Measurements from ENCODE around the gene SOHLH2. TPM values are rescaled to one million over a fixed set of nuclear protein-coding genes. Genes with fewer than 3 reads are reported as not detected.

Gene SOHLH2
- total RNA-seq, 2 experiments from 2014 or later, result not detected

DNA sequence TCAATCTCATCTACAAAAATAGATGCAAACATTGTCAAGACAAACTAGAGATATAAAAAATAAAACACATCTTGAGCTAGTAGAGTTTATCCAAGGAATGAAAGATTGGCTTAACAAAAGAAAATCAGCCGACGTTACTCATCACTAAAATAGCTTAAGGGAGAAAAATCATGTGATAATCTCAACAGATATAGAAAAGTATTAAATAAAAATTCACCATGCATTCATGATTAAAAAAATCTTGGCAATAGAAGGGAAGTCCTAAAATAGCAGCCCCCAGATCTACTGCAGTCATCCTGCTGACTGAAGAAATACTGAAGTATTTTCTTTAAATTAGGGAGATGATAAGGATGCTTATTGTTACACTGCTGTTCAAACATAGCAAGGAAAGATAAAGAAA, 70.6 kb downstream of the SOHLH2 start:
- H3K4me3 Mint-ChIP-seq, result no peak overlapping the region
- H3K27ac Mint-ChIP-seq, result no peak overlapping the region
- H3K4me1 Mint-ChIP-seq (ENCODE audit: low read depth), result no peaks in the 10 kb centered on the region
- H3K27me3 Mint-ChIP-seq, result no peaks in the 10 kb centered on the region
- no peak for DNase-seq
- ChIA-PET POLR2A (no interaction called here), CTCF (no interaction called here)
- H3K9me3 Mint-ChIP-seq, result no peaks in the 10 kb centered on the region
- H3K36me3 Mint-ChIP-seq, result no peaks in the 10 kb centered on the region
- intact Hi-C loops (cut with micrococcal nuclease), result no loop called here

GRCh38 chr13:36142735-36143134, 71.6 kb downstream of the SOHLH2 start:
- DNase-seq, result no peak
- Mint-ChIP-seq H3K4me1 (ENCODE audit: low read depth) (no peaks in the 10 kb centered on the region), H3K9me3 (no peaks in the 10 kb centered on the region), H3K4me3 (no peak overlapping the region), H3K36me3 (no peaks in the 10 kb centered on the region), H3K27ac (no peak overlapping the region), H3K27me3 (no peaks in the 10 kb centered on the region)
- POLR2A ChIA-PET, result no interaction called here
- intact Hi-C loops (cut with micrococcal nuclease), result no loop called here
- CTCF ChIA-PET, result no interaction called here

DNA sequence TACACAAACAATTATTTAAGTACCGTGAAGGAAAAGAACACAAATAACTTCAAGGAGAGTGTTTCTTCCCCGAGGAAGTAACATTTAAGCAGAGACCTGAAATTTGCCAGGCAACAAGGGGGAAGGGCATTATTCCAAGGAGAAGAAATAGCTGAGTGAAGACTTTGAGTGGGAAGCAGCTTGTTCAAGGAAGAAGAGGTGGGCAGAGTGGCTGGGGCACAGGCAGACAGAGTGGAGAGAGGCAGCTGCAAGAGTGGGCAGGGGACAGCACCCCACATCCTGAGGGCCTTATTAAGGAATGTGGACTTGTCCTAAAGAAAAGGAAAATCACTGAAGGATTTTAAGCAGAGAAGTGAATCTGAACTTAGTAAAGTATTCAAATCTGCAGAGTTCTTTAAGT, 78.5 kb downstream of the SOHLH2 start:
- intact Hi-C loops (cut with micrococcal nuclease), result no loop called here
- ChIA-PET CTCF (no interaction called here), POLR2A (no interaction called here)
- no peak for DNase-seq
- Mint-ChIP-seq H3K27ac (no peak overlapping the region), H3K4me1 (ENCODE audit: low read depth) (no peaks in the 10 kb centered on the region), H3K9me3 (no peaks in the 10 kb centered on the region), H3K4me3 (no peak overlapping the region), H3K36me3 (no peaks in the 10 kb centered on the region), H3K27me3 (peaks cover 15% of the 10 kb centered on the region)

DNA sequence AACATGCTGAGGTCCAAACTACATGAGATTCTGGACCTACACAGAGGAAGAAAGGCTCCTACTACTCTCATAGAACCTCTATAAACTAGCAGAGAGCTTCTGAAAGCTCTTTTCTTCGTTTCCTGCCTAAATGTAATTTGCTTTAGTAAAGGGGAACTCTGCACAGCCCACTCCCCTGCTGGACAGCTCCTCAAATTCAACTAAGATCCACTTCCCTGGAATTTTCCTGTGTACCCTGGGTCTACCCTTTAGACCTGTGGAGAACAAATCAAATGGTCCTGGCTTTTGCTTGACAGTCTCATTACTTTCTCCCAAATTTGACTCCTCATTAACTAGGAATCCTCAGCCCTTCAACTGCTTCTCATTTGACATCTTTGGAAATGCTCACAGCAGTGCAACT, 79.7 kb downstream of the SOHLH2 start:
- CTCF ChIA-PET, result no interaction called here
- Mint-ChIP-seq H3K27me3 (peaks cover 22% of the 10 kb centered on the region), H3K36me3 (no peaks in the 10 kb centered on the region), H3K4me1 (ENCODE audit: low read depth) (no peaks in the 10 kb centered on the region), H3K4me3 (no peak overlapping the region), H3K27ac (no peak overlapping the region), H3K9me3 (no peaks in the 10 kb centered on the region)
- intact Hi-C loops (cut with micrococcal nuclease), result no loop called here
- no peak for DNase-seq
- POLR2A ChIA-PET, result no interaction called here

DNA sequence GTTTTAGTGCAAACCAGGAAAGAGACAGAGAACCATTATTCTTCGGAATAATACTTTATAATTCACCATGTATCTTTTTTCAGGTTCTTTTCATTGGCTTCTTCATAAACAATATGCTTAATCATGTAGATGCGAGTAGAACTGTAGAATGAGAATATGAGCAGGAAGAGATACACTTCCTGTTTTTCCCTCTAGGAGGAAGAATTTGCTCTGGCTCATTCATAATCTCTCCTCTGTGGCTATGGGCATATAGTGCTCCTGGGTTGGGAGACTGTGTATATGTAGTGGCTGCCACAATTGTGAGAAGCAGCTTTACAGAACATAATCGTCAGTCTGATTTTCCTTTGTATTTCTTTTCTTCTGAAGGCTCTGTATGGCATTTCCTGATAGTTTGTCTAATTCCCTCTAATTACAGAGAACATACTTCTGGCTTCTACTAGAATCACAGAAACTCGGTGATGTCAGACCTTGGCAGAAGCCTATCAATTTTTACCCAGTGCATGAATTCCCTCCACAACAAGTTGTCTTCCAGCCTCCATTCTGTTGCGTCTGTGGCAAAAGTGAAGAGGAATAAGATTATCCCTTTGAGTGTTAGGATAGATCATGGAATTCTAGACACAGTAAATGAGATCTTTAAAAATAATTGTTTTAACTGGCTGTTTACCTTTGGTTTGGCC, 80.3 kb downstream of the SOHLH2 start:
- H3K27me3 Mint-ChIP-seq, result peaks cover 22% of the 10 kb centered on the region
- H3K9me3 Mint-ChIP-seq, result no peaks in the 10 kb centered on the region
- ChIA-PET CTCF (no interaction called here), POLR2A (no interaction called here)
- H3K36me3 Mint-ChIP-seq, result no peaks in the 10 kb centered on the region
- no peaks in the 10 kb centered on the region for H3K4me1 Mint-ChIP-seq (ENCODE audit: low read depth)
- intact Hi-C loops (cut with micrococcal nuclease), result no loop called here
- no peak overlapping the region for H3K27ac Mint-ChIP-seq
- no peak overlapping the region for H3K4me3 Mint-ChIP-seq
- no peak for DNase-seq

DNA sequence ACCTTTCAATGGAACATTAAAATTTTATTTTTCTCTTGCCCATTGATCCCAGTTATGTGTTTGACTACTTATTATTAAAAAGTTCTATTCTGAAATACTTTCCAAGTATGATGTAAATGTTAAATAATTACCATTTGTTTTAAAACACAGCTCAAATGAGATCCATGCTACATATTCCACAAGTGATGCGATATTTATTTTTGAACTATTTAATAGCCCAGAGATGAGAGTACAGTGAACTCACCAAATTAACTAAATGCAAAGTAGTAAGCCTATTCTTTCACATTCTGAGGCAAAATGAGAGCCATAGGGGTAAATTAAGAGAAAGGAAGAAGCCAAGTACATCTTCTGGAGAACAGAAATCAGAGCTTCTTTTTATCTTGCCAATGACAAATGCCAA, 82.0 kb downstream of the SOHLH2 start:
- intact Hi-C loops (cut with micrococcal nuclease), result no loop called here
- Mint-ChIP-seq H3K9me3 (no peaks in the 10 kb centered on the region), H3K36me3 (no peaks in the 10 kb centered on the region), H3K27me3 (peaks cover 22% of the 10 kb centered on the region), H3K4me3 (no peak overlapping the region), H3K27ac (no peak overlapping the region), H3K4me1 (ENCODE audit: low read depth) (no peaks in the 10 kb centered on the region)
- ChIA-PET CTCF (no interaction called here), POLR2A (no interaction called here)
- no peak for DNase-seq

DNA sequence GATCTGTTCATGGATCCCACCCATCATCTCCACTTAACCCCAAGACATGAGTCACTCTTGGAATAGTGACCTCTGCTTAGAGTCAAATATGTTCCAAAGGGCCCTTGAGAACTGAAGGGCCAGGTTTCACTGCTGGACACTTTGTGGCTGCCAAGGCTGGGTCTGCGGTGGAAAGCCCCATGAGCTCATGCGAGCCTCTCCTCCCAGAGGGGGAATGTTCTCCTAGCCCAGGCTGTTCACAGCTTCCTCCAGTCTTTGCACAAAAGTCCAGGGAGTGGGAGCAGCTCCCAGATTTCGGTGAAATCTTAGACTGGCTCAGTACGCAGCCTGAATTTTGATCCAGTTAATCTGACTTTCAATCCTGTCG, 82.4 kb downstream of the SOHLH2 start:
- no peaks in the 10 kb centered on the region for H3K36me3 Mint-ChIP-seq
- no peaks in the 10 kb centered on the region for H3K4me1 Mint-ChIP-seq (ENCODE audit: low read depth)
- POLR2A ChIA-PET, result no interaction called here
- CTCF ChIA-PET, result no interaction called here
- H3K9me3 Mint-ChIP-seq, result no peaks in the 10 kb centered on the region
- DNase-seq, result no peak
- intact Hi-C loops (cut with micrococcal nuclease), result no loop called here
- peaks cover 22% of the 10 kb centered on the region for H3K27me3 Mint-ChIP-seq
- H3K27ac Mint-ChIP-seq, result no peak overlapping the region
- H3K4me3 Mint-ChIP-seq, result no peak overlapping the region

DNA sequence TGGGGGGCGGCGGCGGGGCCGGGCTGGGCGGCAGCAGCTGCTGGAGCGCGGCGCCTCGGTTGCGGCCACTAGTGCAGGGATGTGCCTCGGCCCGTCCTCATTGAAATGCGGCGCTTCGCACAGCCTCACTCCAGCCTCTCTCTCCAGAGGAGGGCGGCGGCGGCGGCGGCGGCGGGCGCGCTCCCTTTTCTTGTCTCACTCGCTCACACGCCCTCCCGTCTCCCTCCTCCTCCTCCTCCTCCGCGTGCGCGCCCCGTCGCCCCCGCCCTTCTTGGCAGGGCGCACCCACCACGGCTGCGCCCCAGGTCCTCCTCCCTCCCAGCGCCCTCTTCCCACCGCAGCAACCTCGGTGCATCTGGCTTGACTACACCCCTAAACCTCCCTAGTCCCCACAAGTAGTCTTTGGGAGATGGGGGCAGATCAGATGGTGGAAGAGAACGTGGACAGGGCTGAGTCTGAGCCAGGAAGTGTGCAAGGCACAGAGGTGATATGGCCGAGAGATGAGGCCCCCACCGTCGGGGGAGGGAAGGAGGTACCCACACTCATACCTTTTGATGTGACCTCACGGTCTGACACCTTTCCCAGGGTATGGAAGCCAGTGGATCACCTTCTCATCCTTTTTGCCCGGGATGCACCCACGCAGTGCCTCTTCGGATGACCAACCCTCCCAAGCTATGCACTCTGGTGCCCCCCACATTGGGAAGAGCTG, 83.0 kb downstream of the SOHLH2 start, which contains the start of gene DCLK1:
Gene DCLK1 (minus strand): TSS at position 161 of the 709 bp plus-strand sequence.
- ChIA-PET POLR2A (no interaction called here), CTCF (no interaction called here)
- Mint-ChIP-seq H3K27me3 (peaks cover 22% of the 10 kb centered on the region), H3K4me1 (ENCODE audit: low read depth) (no peaks in the 10 kb centered on the region), H3K9me3 (no peaks in the 10 kb centered on the region), H3K27ac (no peak within 1 kb of the TSS), H3K36me3 (no peaks in the 10 kb centered on the region), H3K4me3 (no peak within 1 kb of the TSS)
- intact Hi-C loops (cut with micrococcal nuclease), result no loop called here
- no peak for DNase-seq

- H3K4me3 Mint-ChIP-seq, result no peak overlapping the region
Observed at GRCh38 chr13:36130552-36131221, 83.7 kb downstream of the SOHLH2 start.

DNA sequence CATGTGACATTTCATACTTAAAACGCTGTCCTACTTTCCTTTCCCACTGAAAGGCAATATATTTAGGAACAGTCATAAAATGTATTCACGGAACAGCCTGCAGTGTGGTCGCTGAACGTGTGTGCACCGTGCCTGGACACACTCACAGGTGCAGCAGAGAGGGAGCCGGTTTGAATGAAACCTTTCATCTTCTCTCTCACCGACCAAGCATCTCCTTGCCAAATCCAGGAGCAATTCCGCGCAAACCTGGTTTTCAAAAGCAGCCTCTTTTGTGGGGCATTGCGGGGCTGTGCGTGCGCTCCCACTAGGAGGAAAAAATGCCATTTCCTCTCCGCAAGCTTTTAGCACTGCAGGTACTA, 84.2 kb downstream of the SOHLH2 start:
- CTCF ChIA-PET, result no interaction called here
- Mint-ChIP-seq H3K36me3 (no peaks in the 10 kb centered on the region), H3K9me3 (no peaks in the 10 kb centered on the region), H3K27ac (no peak overlapping the region), H3K4me3 (no peak overlapping the region), H3K4me1 (ENCODE audit: low read depth) (no peaks in the 10 kb centered on the region), H3K27me3 (peaks cover 18% of the 10 kb centered on the region)
- no peak for DNase-seq
- POLR2A ChIA-PET, result no interaction called here
- intact Hi-C loops (cut with micrococcal nuclease), result no loop called here

More at GRCh38 chr13:36130552-36131221, 83.7 kb downstream of the SOHLH2 start:
- intact Hi-C loops (cut with micrococcal nuclease), result no loop called here
- Mint-ChIP-seq H3K27ac (no peak overlapping the region), H3K36me3 (no peaks in the 10 kb centered on the region), H3K4me1 (ENCODE audit: low read depth) (no peaks in the 10 kb centered on the region), H3K9me3 (no peaks in the 10 kb centered on the region), H3K27me3 (peaks cover 19% of the 10 kb centered on the region)
- CTCF ChIA-PET, result no interaction called here
- no peak for DNase-seq
- POLR2A ChIA-PET, result no interaction called here

DNA sequence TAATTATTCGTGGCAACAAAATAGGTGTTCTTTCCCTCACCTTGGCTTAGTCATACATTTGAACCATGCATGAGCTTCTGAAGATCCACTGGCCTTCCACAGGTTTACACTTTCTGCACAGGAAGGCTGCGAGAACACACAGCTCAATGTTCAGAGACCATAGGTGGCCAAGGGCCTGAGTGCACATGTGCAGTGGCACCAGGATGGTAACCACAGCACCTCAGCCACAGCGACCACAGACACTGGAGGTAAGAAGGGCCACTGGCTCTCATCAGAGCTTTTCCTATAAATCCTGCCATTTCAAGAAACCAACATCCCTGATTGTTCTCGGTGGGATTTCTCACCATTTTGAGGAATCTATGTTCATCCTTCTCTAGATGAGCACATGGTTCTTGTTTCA, 84.8 kb downstream of the SOHLH2 start:
- no peaks in the 10 kb centered on the region for H3K36me3 Mint-ChIP-seq

GRCh38 chr13:36126491-36126890, 87.9 kb downstream of the SOHLH2 start:
- H3K4me3 Mint-ChIP-seq, result no peak overlapping the region
- intact Hi-C loops (cut with micrococcal nuclease), result no loop called here
- CTCF ChIA-PET, result no interaction called here
- H3K27me3 Mint-ChIP-seq, result peaks cover 9% of the 10 kb centered on the region
- no peaks in the 10 kb centered on the region for H3K9me3 Mint-ChIP-seq
- POLR2A ChIA-PET, result no interaction called here
- no peaks in the 10 kb centered on the region for H3K4me1 Mint-ChIP-seq (ENCODE audit: low read depth)
- H3K27ac Mint-ChIP-seq, result no peak overlapping the region
- H3K36me3 Mint-ChIP-seq, result no peaks in the 10 kb centered on the region
- no peak for DNase-seq

More for the DNA sequence above, 84.8 kb downstream of the SOHLH2 start:
- Mint-ChIP-seq H3K9me3 (no peaks in the 10 kb centered on the region), H3K4me1 (ENCODE audit: low read depth) (no peaks in the 10 kb centered on the region), H3K27ac (no peak overlapping the region), H3K27me3 (peaks cover 18% of the 10 kb centered on the region), H3K4me3 (no peak overlapping the region)
- no peak for DNase-seq
- ChIA-PET POLR2A (no interaction called here), CTCF (no interaction called here)
- intact Hi-C loops (cut with micrococcal nuclease), result no loop called here

DNA sequence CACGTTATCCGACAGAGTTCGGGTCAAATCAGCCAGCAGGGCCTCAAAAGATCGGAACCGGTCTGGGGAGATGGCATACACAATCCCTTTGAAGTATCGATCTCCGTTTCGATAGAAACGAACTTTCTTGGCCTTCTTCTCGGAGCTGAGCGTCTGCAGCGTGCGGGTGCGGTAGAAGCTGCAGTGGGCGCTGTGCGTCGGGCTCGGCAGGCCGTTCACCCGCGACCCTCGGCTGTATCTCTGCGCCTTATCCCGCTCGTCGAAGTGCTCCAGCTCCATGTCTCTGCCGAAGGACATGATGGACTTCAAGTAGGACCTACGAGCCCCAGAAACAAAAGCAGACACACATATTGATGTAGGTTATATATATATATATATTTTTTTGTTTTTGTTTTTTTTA, 88.5 kb downstream of the SOHLH2 start:
- H3K36me3 Mint-ChIP-seq, result no peaks in the 10 kb centered on the region

More for the DNA sequence above, 88.5 kb downstream of the SOHLH2 start:
- H3K27ac Mint-ChIP-seq, result no peak overlapping the region
- no peaks in the 10 kb centered on the region for H3K9me3 Mint-ChIP-seq
- intact Hi-C loops (cut with micrococcal nuclease), result no loop called here
- peaks cover 7% of the 10 kb centered on the region for H3K27me3 Mint-ChIP-seq
- POLR2A ChIA-PET, result no interaction called here
- no peaks in the 10 kb centered on the region for H3K4me1 Mint-ChIP-seq (ENCODE audit: low read depth)
- H3K4me3 Mint-ChIP-seq, result no peak overlapping the region
- DNase-seq, result no peak
- CTCF ChIA-PET, result no interaction called here

All from activated CD4-positive, alpha-beta memory T cell treated with anti-CD3 and anti-CD28 coated beads for 36 hours (primary cell).